Uterus (tissue), 2 donors: ENCODE measurements around the gene FSIP1.

Experiments used
- POLR2A ChIP-seq, 2 donors: fragments of 450-650 bp; IDR thresholded peaks; one replicate each; pipeline ENCODE4 v1.6.1; 2016; ENCODE audit warnings: antibody characterized with exemption in 2 of 2, mild to moderate bottlenecking in 1 of 2, moderate library complexity in 1 of 2
- TF ChIP-seq, protein P1 (sequence below), 4 experiments: fragments of 200-600 bp in 2 of 4; fragments of 450-650 bp in 2 of 4; sonication (generic) in 2 of 4; IDR thresholded peaks; one replicate each; pipeline ENCODE4 v1.5.1; 2016 to 2019; ENCODE audit warnings: antibody characterized with exemption in 4 of 4, mild to moderate bottlenecking in 2 of 4, moderate library complexity in 1 of 4

DNA sequence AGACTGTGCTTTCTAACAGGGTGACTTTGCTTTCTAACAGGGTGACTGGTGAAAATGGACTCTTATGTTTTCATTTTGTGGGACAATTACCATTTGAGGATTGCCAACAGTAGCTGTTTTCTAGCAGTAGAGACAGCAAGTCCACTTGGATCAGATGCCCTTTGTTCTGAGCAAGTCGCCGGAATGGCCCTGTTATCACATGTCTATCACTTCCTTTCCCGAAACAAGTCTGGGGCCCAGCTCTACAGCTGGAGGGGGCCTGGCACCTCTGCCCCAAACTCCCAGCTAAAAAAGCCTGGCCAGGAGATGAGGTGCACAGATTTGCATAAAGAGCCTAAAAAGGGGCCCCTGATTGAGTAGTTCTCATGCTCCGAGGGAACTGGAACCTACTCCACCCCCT, 157.2 kb downstream of the FSIP1 start:
- TF ChIP-seq, protein P1, sequence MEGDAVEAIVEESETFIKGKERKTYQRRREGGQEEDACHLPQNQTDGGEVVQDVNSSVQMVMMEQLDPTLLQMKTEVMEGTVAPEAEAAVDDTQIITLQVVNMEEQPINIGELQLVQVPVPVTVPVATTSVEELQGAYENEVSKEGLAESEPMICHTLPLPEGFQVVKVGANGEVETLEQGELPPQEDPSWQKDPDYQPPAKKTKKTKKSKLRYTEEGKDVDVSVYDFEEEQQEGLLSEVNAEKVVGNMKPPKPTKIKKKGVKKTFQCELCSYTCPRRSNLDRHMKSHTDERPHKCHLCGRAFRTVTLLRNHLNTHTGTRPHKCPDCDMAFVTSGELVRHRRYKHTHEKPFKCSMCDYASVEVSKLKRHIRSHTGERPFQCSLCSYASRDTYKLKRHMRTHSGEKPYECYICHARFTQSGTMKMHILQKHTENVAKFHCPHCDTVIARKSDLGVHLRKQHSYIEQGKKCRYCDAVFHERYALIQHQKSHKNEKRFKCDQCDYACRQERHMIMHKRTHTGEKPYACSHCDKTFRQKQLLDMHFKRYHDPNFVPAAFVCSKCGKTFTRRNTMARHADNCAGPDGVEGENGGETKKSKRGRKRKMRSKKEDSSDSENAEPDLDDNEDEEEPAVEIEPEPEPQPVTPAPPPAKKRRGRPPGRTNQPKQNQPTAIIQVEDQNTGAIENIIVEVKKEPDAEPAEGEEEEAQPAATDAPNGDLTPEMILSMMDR (IDR thresholded peaks at IDR 0.05), result no peak
- TF ChIP-seq POLR2A (IDR thresholded peaks at IDR 0.05), result no peak
